ENCODE measurements around the gene ACOT12.
"Not testable (repeated sequence)": the region's sequence is repeated elsewhere in the genome, so short reads cannot be mapped to it uniquely, and the experiment has no call there.

The ACOT12 gene

GRCh38 chr5:81336556-81336955, 57.4 kb downstream of the ACOT12 start:
- DNase-seq: no peak

GRCh38 chr5:81335946-81336345, 58.0 kb downstream of the ACOT12 start:
- DNase-seq: no peak

- no peak for DNase-seq
These were observed 59.5 kb downstream of the ACOT12 start for GRCh38 chr5:81334304-81335061.

DNA sequence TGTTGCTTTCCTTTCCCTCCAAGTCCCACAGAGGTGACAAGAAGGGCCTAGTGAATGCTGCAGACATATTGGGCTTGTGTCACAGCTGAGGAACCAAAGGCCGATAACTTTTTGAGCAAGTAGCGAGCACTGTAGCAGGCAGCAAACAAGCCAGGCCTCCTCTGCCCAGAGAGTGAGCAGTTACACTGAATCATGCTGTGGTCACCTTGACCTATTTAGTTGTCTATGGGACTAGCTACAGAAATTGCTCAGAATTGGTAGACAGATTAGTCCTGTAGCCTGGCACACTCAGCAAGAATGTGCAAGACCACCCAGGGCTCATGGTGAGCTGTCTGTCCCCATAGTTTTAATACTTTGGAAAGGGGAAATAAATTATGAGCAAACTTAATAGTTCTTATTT, 67.4 kb downstream of the ACOT12 start:
- DNase-seq: no peak

DNA sequence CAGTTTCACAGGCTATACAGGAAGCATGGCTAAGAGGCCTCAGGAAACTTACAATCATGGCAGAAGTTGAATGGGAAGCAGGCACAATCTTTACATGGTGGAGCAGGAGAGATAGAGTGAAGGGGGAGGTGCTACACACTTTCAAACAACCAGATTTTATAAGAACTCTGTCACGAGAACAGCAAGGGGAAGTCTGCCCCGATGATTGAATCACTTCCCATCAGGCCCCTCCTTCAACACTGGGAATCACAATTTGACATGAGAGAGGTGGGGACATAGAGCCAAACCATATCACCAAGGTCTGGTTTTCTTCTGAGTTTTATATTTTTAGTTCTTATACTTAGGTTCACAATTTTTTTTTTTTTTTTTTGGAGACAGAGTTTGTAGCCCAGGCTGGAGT, 76.4 kb downstream of the ACOT12 start:
- no peak for DNase-seq

DNA sequence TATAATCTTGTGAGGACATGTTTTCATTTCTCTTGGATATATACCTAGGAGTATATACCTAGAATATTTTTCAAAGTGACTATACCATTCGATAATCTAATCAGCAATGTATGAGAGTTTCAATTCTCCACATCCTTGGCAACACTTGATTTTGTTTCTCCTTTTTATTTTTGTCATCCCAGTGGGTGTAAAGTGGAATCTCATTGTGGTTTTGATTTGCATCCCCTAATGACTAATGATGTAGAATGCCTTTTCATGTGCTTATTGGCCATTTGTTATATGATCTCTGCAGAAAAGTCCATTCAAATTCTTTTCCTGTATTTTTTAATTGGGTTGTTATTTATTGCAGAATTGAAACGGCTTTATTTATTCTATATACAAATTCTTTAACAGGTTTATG, 77.4 kb downstream of the ACOT12 start:
- no peak for DNase-seq

DNA sequence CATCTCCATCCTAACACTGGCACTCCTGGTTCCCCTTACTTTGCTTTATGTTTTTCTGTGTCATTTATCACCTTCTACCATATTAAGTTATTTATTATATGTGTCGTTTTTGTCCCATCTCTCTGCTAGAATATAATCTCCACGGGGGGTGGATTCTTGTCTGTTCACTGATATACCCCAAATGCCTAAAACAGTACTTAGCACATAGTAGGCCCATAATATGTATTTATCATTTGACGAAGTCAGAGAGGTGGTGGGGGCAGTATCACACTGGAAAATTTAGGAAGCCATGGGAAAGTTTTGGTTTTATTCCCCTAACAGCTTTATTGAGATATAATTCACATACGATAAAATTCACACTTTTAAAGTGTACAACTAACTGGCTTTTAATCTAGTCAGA, 78.1 kb downstream of the ACOT12 start:
- no peak for DNase-seq

- peak; percentile 26 for DNase-seq
These were observed 78.6 kb downstream of the ACOT12 start for GRCh38 chr5:81315336-81315735.

DNA sequence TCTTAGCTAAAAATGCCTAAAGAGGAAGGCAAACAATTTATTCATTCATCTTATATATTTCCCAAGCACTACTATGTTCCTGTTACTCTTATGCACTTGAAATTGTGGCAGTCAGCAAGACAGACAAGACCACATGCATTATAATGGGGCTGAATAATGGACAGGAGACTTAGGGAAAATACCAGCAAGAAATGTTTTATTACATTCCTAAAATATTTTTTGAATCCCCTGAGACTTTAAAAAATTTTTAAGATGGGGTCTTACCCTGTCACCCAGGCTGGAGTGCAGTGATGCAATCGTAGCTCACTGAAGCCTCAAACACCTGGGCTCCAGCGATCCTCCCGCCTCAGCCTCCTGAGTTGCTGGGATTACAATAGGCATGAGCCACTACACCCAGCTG, 79.4 kb downstream of the ACOT12 start:
- no peak for DNase-seq

DNA sequence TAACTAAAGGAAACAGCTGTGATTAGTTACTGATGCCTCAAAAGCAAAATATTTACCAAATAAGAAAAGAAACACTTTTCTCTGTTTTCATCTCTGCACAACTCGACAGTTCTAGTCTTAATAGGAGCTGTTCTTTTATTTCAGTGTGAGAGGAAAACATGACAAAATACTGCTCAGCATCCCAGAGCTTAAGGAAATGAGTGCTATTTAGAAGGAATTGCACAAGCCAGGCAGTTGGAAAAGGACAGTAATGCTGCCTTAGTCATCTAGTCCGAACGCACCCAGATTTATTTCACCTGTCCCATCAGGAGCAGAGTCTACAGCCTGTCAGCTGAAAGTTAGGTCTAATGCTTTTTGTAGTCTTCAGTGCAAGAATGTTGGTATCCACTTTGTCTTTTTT, 80.2 kb downstream of the ACOT12 start:
- no peak for DNase-seq

GRCh38 chr5:81313278-81313677, 80.7 kb downstream of the ACOT12 start:
- DNase-seq: no peak

- no peak for DNase-seq
These were observed 83.4 kb downstream of the ACOT12 start for GRCh38 chr5:81310402-81311063.

DNA sequence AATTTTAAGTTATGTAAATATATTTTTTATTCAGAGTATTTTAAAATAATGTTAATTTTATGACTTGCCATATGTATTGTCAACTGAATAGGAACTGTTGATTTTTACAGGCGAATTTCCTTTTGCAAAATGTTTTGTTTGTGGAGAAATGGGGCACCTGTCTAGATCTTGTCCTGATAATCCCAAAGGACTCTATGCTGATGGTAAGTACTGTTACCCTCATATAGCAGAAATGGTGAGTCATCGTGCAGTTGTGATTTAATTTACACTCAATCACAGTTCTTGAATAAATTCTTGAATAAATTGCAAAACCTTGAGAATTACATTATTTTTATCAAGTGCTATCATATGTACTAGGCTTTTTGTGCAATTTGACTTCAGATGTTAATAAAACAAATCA, 85.1 kb downstream of the ACOT12 start:
- DNase-seq: no peak

DNA sequence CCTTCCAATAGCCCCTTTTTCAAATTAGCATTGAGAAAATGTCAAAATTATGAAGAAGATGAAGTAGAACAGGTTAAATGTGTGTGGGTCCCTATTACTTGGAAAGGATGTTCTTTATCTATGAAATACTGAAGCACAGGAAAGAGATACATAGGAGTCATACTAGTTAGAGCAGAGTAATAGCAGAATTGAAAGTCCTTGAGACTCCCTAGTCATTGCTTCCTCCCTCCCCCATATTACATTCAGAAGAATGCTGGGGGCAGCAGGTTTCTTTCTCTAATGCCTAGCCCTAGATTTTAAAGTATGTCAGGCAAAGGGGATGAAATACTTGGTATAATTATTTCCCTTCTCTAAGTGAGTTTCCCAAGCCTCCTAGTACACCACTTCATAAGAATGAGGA, 88.1 kb downstream of the ACOT12 start:
- DNase-seq: no peak

- DNase-seq: peak; percentile 22
These were observed 90.4 kb downstream of the ACOT12 start for GRCh38 chr5:81303563-81303962.

- no peak for DNase-seq
These were observed 91.3 kb downstream of the ACOT12 start for GRCh38 chr5:81302596-81302995.

GRCh38 chr5:81301271-81302015, 92.5 kb downstream of the ACOT12 start, which contains the start of gene ZCCHC9:
Gene ZCCHC9, plus strand, starts transcription at chr5:81301587. Its CDS starts 3,171 bp downstream, at chr5:81304758.
- DNase-seq: peak; percentile 92

GRCh38 chr5:81300921-81301270, 93.0 kb downstream of the ACOT12 start:
- no peak for DNase-seq

DNA sequence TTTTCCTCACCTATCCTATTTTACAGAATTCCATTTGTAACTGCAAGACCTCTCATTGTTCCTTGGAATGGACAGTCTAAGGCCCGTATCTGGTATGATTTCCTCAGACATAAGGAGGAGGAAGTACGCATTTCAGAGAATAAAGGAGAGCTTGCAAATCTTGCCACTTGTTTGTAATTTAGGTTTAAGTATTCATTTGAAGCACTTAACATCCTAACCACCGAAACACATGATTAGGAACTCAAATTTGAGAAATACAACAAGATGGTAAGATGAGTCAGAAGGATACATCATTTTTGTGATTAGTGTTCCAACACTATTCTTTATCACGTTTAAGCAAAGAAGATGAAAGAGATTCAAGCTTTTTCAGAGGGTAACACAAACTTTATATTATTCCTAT, 96.4 kb downstream of the ACOT12 start:
- no peak for DNase-seq

- not testable (repeated sequence) for DNase-seq
These were observed 99.9 kb downstream of the ACOT12 start for GRCh38 chr5:81294021-81294420.

DNA sequence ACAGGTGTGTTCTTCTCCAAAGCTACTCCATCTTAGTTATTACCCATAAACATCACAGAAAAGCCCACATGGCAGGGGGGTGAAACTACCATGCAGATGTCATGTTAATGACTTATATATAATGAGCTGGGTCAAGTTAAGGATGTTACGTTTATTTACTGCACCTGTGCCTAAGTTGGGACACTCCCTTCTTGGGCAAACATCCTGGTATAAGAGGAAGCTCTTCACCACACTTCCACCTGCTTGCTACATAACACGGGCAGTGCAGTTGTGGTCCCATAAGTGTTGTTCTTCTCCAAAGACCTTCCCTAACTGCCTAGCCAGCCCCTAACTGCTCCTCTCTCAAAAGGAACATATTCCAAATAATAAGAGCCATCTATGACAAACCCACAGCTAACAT, 101.8 kb downstream of the ACOT12 start:
- DNase-seq: no peak

- no peak for DNase-seq
These were observed 103.8 kb downstream of the ACOT12 start for GRCh38 chr5:81290146-81290545.

DNA sequence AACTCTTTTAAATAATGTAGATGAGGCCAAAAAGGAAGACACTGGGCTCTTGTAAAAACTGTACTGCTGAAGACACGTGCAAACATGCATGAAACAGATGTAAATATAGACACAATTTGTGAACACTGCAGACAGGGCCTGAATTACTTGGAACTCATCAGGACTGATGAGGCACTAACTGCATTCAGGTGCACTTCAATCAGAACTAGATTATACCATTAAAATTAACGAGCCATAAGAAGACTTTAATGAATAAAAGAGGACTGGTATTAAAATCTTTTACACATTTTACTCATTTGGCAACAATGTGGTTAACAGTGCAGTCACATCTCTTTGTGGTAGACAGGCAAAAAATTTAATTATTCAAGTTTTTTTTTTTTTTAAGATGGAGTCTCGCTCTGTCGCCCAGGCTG, 105.9 kb downstream of the ACOT12 start:
- DNase-seq: no peak

GRCh38 chr5:81286059-81286617, 107.8 kb downstream of the ACOT12 start:
- DNase-seq: no peak
